Activated naive CD4-positive, alpha-beta T cell treated with anti-CD3 and anti-CD28 coated beads, Interleukin-2, amount 50 U/mL, for 16 hours (primary cell): ENCODE results near the gene P3H3.

Experiments
- DNase-seq: peaks from one replicate; pipeline ENCODE4 v3.0.0-alpha.2; 2020

The P3H3 gene

DNA sequence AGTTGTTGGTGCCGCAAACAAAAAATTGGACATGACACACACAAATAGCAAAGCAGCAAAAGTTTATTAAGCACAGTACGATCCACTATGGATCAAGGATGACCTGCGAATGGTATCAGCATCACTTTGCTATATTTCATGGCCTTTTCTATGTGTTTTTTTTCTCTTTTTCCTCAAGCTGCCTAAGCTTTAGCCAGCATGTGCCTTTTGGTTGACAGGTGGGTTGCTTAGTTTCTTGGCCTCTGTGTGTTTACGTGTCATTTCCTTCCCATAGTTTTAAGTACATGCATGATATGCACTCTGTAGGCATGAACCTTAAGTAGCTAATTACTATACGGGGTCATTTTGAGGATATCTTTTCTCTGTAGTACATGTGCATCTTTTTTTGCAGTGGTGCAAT is 29.1 kb upstream of the P3H3 start:
- DNase-seq: no peak

DNA sequence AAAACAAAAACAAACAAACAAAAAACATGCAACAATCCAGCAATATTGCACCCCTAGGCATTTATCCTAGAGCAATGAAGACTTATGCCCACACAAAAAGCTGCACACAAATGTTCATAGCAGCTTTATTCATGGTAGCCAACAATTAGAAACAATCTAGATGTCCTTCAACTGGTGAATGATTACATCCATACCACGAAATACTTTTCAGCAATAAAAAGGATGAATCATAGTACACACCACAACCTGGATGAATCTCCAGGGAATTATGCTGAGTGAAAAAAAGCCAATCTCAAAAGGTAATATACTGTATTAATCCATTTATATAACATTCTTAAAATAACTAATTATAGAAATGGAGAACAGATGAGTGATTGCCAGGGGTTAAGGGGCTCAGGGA is 21.0 kb upstream of the P3H3 start:
- DNase-seq: no peak

GRCh38 chr12:6809056-6809455 is 19.2 kb upstream of the P3H3 start:
- DNase-seq: no peak

GRCh38 chr12:6810758-6811157 is 17.4 kb upstream of the P3H3 start:
- no peak for DNase-seq

GRCh38 chr12:6813363-6813762 is 14.8 kb upstream of the P3H3 start:
- DNase-seq: no peak

GRCh38 chr12:6816598-6816997 is 11.6 kb upstream of the P3H3 start:
- no peak for DNase-seq

GRCh38 chr12:6817098-6817497 is 11.1 kb upstream of the P3H3 start:
- DNase-seq: no peak

GRCh38 chr12:6817662-6818157 is 10.5 kb upstream of the P3H3 start:
- no peak for DNase-seq

DNA sequence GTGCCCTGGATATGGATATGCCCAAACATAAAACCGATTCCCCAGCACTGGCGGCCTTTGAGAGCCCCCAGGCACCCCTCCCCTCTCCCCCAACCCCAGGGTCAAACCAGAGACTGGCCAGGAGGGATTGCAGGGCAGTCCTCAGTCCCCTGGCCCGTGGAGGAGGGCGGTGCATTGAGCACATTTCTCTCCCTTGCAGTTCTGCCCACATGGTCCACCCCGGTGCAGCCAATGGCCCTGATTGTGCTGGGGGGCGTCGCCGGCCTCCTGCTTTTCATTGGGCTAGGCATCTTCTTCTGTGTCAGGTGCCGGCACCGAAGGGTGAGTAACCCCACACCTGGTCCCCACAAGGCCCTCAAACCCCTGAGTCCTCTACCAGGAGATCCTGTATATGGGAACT is 10.0 kb upstream of the P3H3 start:
- DNase-seq: no peak

DNA sequence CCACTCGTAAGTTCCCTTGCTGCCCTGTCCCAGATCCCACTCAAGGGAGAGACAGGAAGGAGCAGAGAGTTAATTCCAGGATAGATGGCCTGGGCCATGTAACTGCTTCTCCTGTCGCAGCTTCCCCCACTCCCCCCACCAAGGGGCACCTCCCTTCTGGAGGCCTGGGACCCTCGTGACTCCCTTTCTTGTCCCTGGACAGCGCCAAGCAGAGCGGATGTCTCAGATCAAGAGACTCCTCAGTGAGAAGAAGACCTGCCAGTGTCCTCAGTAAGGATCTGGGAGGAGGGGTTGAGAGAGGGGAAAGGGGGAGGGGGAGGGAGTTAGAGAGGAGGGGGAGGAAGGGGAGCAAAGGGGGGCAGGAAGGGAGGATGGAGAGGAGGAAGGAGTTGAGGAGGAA is 9.6 kb upstream of the P3H3 start:
- no peak for DNase-seq

DNA sequence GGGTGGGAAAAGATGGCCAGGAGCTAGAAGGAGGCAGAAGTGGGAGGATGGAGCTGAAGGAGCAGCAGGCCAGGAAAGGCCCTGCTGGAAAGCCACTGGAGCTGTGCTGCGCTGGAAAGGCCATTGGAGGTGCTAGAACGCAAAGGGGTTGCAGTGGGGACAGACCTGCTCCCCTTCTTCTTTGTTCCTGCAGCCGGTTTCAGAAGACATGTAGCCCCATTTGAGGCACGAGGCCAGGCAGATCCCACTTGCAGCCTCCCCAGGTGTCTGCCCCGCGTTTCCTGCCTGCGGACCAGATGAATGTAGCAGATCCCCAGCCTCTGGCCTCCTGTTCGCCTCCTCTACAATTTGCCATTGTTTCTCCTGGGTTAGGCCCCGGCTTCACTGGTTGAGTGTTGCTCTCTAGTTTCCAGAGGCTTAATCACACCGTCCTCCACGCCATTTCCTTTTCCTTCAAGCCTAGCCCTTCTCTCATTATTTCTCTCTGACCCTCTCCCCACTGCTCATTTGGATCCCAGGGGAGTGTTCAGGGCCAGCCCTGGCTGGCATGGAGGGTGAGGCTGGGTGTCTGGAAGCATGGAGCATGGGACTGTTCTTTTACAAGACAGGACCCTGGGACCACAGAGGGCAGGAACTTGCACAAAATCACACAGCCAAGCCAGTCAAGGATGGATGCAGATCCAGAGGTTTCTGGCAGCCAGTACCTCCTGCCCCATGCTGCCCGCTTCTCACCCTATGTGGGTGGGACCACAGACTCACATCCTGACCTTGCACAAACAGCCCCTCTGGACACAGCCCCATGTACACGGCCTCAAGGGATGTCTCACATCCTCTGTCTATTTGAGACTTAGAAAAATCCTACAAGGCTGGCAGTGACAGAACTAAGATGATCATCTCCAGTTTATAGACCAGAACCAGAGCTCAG is 8.8 kb upstream of the P3H3 start:
- DNase-seq: no peak

DNA sequence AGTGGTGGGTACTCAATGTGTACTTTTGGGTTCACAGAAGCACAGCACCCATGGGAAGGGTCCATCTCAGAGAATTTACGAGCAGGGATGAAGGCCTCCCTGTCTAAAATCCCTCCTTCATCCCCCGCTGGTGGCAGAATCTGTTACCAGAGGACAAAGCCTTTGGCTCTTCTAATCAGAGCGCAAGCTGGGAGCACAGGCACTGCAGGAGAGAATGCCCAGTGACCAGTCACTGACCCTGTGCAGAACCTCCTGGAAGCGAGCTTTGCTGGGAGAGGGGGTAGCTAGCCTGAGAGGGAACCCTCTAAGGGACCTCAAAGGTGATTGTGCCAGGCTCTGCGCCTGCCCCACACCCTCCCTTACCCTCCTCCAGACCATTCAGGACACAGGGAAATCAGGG is 8.0 kb upstream of the P3H3 start:
- DNase-seq: no peak

DNA sequence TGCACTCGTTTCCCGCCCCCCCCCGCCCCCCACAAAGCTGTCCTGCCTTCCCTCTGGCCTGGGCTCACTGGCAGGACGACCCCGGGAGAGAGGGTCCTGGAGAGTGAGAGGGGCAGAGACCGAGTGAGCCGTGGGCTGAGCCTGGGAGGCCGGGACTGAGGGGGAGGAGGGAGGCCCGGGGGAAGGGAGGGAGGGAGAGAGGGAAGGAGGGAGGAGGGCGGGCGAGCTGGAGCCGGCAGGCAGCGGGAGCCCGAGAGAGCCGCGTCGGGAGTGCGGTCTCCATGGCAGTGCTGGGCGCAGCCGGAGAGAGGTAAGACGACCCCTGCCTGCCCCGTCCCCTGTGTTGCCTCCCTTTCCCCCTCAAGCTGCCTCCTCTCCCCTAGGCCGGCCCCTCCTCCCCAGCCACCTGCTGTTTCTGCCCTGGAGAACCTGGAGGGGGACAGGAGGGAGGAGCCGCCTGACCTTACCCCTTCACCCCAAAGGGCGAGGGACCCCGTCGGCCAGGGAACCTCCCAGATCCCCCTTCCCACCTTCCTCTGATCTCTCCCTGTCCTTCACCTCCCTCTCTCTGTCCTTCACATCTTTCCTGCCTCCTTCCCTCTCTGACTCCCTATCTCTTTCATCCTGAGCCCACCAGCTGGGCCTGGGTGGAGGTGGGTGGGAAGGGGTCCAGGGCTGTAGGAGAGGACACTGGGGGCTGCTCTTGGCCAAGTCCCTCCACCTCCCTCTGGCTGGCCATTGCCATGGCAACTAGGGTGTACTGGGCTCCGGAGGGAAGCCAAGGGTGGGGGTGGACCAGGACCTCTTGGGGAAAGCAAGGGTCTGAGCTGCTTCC is 6.4 kb upstream of the P3H3 start, which contains the start of gene GPR162:
GPR162 (plus strand) TSS at position 231 of the 835 bp plus-strand sequence. CDS start 2,078 bp downstream, outside the sequence.
- DNase-seq: no peak

GRCh38 chr12:6822426-6823135 is 5.6 kb upstream of the P3H3 start:
- DNase-seq: no peak

DNA sequence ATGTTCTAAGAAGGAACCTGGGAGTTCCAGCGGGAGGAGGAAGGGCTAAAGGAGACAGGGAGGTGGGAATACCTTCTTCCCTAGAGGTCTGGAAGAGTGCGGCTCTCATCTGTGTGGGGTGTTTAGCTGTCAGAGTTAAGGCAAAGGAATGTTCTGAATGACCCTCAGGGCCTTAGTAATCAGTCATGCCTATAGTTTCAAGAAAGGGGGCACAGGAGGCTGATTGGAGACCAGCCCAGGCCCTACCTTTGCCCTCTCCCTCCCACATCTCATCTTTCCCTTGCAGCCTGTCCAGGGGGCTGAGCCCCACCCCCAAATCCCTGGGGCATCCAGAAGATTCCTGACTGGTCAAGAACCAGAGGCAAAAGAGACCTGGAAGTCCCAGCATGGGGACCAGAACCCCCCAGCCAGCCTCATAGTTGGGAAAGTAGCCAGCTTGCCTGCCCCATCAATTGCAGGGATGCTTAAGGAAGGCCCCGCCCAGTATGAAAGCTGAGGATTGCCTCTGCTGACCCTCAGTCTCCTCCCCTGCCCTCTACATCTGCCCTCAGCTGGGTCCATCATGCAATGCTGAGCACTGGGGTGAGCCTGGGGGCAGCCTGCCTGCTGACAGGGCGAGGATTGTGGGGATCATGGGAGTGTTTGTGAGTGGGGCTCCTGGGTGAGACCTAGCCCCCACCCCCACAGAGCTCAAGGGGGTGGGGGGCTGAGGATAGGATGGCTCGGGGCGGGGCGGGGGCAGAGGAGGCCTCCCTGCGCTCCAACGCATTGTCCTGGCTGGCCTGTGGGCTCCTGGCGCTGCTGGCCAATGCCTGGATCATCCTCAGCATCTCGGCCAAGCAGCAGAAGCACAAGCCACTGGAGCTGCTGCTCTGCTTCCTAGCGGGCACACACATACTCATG is 4.8 kb upstream of the P3H3 start:
- no peak for DNase-seq

- no peak for DNase-seq
Measured at GRCh38 chr12:6824085-6824775, 4.0 kb upstream of the P3H3 start.

DNA sequence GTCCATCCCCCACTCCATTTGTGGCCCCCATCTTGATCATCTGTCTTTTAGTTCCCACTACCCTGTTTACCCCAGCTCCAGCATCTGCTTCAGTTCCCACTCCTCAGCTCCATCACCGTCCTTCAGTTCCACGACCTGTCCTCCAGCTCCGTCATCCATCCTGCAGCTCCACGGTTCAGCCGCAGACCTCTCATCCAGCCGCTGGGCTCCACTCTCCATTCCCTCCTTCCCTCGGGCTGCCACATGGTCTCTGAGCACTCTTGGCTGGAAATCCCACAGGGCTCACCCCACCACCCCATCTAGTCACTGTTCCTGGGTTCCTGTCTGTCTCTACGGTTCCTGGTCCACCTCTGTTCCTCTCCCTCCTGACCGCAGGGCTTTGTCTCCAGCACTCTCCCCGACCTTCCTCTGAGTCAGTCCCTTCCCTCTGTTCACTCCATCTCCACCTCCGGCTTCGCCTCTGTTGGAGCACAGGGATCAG is 3.3 kb upstream of the P3H3 start:
- DNase-seq: no peak

GRCh38 chr12:6825398-6826124 is 2.6 kb upstream of the P3H3 start:
- DNase-seq: peak; percentile 80

DNA sequence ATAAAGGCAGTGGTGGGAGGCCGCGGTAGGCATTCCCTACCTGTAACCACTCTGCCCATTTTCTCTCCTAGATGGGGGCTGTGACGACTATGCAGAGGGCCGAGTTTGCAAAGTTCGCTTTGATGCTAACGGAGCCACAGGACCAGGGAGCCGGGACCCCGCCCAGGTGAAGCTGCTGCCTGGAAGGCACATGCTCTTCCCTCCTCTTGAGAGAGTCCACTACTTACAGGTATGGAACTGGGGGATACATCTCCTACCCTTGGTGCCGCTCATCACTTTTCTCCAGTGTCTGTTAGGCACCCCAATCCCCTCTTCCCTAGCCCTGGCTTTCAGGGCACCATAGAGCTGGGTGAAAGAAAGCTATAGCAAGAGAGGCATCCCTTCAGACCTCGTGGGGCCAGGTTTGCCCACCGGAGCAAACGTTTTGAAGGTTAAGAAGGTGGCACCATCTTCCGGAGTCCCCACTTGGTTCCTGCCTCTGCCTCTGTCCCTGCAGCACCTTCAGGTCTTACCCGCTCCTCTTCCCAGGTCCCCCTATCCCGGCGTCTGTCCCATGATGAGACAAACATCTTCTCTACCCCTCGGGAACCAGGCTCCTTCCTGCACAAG is 2.0 kb upstream of the P3H3 start:
- no peak for DNase-seq
